Neuronal stem cell (in vitro differentiated cells): ENCODE data around the gene PDCD1.

Source experiments
- DNase-seq: peaks from one replicate; pipeline ENCODE4 v3.0.0-alpha.2; 2013; ENCODE audit warnings: low spot score
- H2AFZ ChIP-seq: one replicate; pipeline ENCODE4 v1.6.1; 2013; ENCODE audit warnings: mild to moderate bottlenecking, low read length, inconsistent platforms
- H2AK5ac ChIP-seq: 2 replicates; pipeline ENCODE4 v1.6.1; 2013; ENCODE audit warnings: low read depth, mild to moderate bottlenecking, inconsistent platforms, low read length, moderate library complexity, mixed read lengths
- H2BK120ac ChIP-seq: 2 replicates; pipeline ENCODE4 v1.6.1; 2013; ENCODE audit warnings: low read depth, mild to moderate bottlenecking, inconsistent platforms, low read length, moderate library complexity, mixed read lengths
- H2BK12ac ChIP-seq: one replicate; pipeline ENCODE4 v1.6.1; 2013; ENCODE audit warnings: low read length, inconsistent platforms
- H2BK15ac ChIP-seq: 2 replicates; pipeline ENCODE4 v1.6.1; 2013; ENCODE audit warnings: mild to moderate bottlenecking, low read length, inconsistent platforms, mixed read lengths
- H2BK5ac ChIP-seq: one replicate; pipeline ENCODE4 v1.6.1; 2013; ENCODE audit warnings: inconsistent platforms, mild to moderate bottlenecking, low read length, moderate library complexity
- H3K14ac ChIP-seq: one replicate; pipeline ENCODE4 v1.6.1; 2013; ENCODE audit warnings: low read length, inconsistent platforms
- H3K18ac ChIP-seq: 2 replicates; pipeline ENCODE4 v1.6.1; 2013; ENCODE audit warnings: low read length, inconsistent platforms
- H3K23ac ChIP-seq: 2 replicates; pipeline ENCODE4 v1.6.1; 2013; ENCODE audit warnings: low read depth, mild to moderate bottlenecking, mixed read lengths, low read length, inconsistent platforms; ENCODE audit not compliant: poor library complexity
- H3K27ac ChIP-seq: replicated peaks from 3 replicates; pipeline ENCODE4 v1.5.1; 2013; ENCODE audit warnings: low read length, inconsistent platforms
- H3K27me3 ChIP-seq, 3 experiments: 2 replicates each; pipeline ENCODE4 v1.6.1; 2013; ENCODE audit warnings: low read length in 3 of 3, mild to moderate bottlenecking in 2 of 3, inconsistent platforms in 1 of 3, low read depth in 1 of 3, mixed read lengths in 1 of 3, moderate library complexity in 1 of 3; ENCODE audit not compliant: control insufficient read depth in 3 of 3, insufficient read depth in 3 of 3
- H3K36me3 ChIP-seq, 2 donors: replicated peaks in 1 of 2; 2 replicates each; pipeline ENCODE4 v1.6.1; 2013; ENCODE audit warnings: low read length in 2 of 2; ENCODE audit not compliant: control insufficient read depth in 2 of 2, insufficient read depth in 2 of 2
- H3K4ac ChIP-seq: 2 replicates; pipeline ENCODE4 v1.6.1; 2013; ENCODE audit warnings: inconsistent platforms, mild to moderate bottlenecking, low read length, moderate library complexity
- H3K4me1 ChIP-seq, 2 donors: 1 replicate in 1 of 2; 2 replicates in 1 of 2; pipeline ENCODE4 v1.6.1; 2013; ENCODE audit warnings: low read length in 2 of 2, low read depth in 1 of 2; ENCODE audit not compliant: control insufficient read depth in 2 of 2, insufficient read depth in 1 of 2
- H3K4me2 ChIP-seq: one replicate; pipeline ENCODE4 v1.6.1; 2013; ENCODE audit warnings: mild to moderate bottlenecking, low read length, inconsistent platforms; ENCODE audit not compliant: insufficient read depth, poor library complexity, severe bottlenecking
- H3K4me3 ChIP-seq, 2 donors: 2 replicates each; pipeline ENCODE4 v1.5.1; 2013; ENCODE audit warnings: low read length in 2 of 2, mild to moderate bottlenecking in 2 of 2, inconsistent platforms in 1 of 2, moderate library complexity in 1 of 2
- H3K79me1 ChIP-seq: one replicate; pipeline ENCODE4 v1.6.1; 2013; ENCODE audit warnings: low read depth, mild to moderate bottlenecking, inconsistent platforms, low read length, moderate library complexity
- H3K9ac ChIP-seq: one replicate; pipeline ENCODE4 v1.6.1; 2013; ENCODE audit warnings: mild to moderate bottlenecking, low read depth, low read length, inconsistent platforms; ENCODE audit not compliant: poor library complexity
- H3K9me3 ChIP-seq, 2 donors: replicated peaks in 1 of 2; 2 replicates each; pipeline versions ENCODE3 to v1.6.1; 2013; ENCODE audit warnings: low read length in 2 of 2, mild to moderate bottlenecking in 2 of 2, inconsistent platforms in 1 of 2, low read depth in 1 of 2, mixed read lengths in 1 of 2, moderate library complexity in 1 of 2; ENCODE audit not compliant: control insufficient read depth in 2 of 2, insufficient read depth in 1 of 2
- H4K8ac ChIP-seq: one replicate; pipeline ENCODE4 v1.6.1; 2013; ENCODE audit warnings: low read depth, mild to moderate bottlenecking, inconsistent platforms, low read length, moderate library complexity
- H4K91ac ChIP-seq: one replicate; pipeline ENCODE4 v1.6.1; 2013; ENCODE audit warnings: low read length, low read depth, mild to moderate bottlenecking, inconsistent platforms; ENCODE audit not compliant: poor library complexity
- WGBS, 2 donors: extraction: QIAGEN DNeasy Blood & Tissue Kit; methylation state at CpG; one replicate each; pipeline ENCODE4 v1.1.7; 2013; ENCODE audit warnings: missing lambda C conversion rate in 2 of 2, mixed read lengths in 1 of 2; ENCODE audit not compliant: insufficient read length in 2 of 2, insufficient replicate concordance in 1 of 2; ENCODE audit errors: extremely low coverage in 2 of 2; 5-methylcytosine and 5-hydroxymethylcytosine counted together

Gene PDCD1

DNA sequence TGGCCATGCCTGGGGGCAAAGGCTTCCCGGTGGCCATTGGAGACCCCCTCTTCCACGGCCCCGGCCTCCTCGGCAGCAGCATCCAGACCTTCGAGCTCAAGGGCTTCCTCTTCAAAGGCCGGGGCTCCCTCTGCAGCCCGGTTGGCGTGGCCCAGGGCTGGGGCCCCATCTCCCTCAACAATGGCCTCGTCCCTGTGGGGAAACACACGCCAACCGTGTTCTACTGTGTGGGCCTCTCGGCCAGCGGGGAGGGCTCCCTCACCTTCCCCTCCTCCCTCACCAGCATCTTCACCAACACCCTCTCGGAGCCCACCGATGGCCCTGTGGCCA is 13.6 kb upstream of the PDCD1 start:
- H2AFZ ChIP-seq, result no peak overlapping the region
- H4K8ac ChIP-seq, result no peak overlapping the region
- no peak for DNase-seq
- no peak overlapping the region for H2BK12ac ChIP-seq
- no peak overlapping the region for H4K91ac ChIP-seq
- H3K4me1 ChIP-seq, result no peaks in the 10 kb centered on the region
- peak overlapping the region; percentile 65 for H3K23ac ChIP-seq
- H3K4me3 ChIP-seq, result no peak overlapping the region
- H3K27ac ChIP-seq, result no peak overlapping the region
- H2BK5ac ChIP-seq, result peak overlapping the region; percentile 6
- no peak overlapping the region for H3K14ac ChIP-seq
- H3K9ac ChIP-seq, result no peak overlapping the region
- peaks cover 0 to 14% (median 0%) of the 10 kb centered on the region in 3 experiments for H3K27me3 ChIP-seq
- no peak overlapping the region for H2BK15ac ChIP-seq
- H3K4ac ChIP-seq, result no peak overlapping the region
- WGBS, 2 donors, result no CpG with 5 or more reads among the region's 15 CpGs
- no peak overlapping the region for H3K4me2 ChIP-seq
- H3K79me1 ChIP-seq, result no peaks in the 10 kb centered on the region
- H3K18ac ChIP-seq, result no peak overlapping the region
- H2AK5ac ChIP-seq, result peak overlapping the region; percentile 61
- H2BK120ac ChIP-seq, result no peak overlapping the region
- peaks cover 0 to 3% of the 10 kb centered on the region in 2 donors for H3K9me3 ChIP-seq
- H3K36me3 ChIP-seq, result no peaks in the 10 kb centered on the region

DNA sequence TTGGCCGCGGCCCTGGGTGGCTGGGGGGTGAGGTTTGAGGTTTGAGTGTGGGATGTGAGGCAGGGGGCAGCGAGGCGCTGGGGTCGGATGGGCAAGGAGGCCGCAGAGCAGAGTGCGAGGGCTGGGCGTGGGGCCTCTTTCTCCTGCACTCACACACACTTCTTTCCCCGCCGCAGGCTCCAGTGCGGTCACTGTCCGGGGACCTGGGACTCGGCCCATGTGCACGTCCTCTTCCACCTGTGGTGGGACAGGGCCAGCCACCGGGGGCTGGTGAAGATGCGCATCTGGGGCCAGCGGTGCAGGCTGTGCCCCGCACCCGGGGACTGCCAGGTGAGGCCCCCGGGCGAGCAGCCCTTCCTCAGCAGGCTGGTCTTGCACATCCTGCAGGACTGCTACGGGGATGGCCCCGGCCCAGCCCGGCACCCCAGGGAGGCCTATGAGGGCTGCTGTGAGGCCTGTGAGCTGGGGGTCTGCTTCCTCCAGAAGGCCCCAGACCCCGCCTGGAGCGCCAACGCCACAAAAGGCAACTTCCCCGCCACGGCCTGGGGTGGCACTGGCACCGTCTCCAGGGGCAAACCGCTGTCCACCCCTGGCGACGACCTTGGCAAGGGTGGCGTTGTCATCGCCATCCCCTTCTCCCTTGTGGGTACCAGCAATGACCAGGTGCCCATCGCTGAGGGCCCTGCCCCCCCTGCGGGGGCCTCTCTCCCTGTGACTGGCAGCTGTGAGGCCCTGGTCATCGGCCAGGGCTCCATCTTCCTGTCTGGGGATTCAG is 13.0 kb upstream of the PDCD1 start:
- peaks cover 0 to 19% (median 0%) of the 10 kb centered on the region in 3 experiments for H3K27me3 ChIP-seq
- no peaks in the 10 kb centered on the region for H3K79me1 ChIP-seq
- peaks cover 0 to 3% of the 10 kb centered on the region in 2 donors for H3K9me3 ChIP-seq
- H2BK120ac ChIP-seq, result no peak overlapping the region
- peak overlapping the region; percentile 6 for H2BK5ac ChIP-seq
- H4K8ac ChIP-seq, result no peak overlapping the region
- H2AK5ac ChIP-seq, result peak overlapping the region; percentile 61
- peak overlapping the region; percentile 63 for H3K14ac ChIP-seq
- H3K4me1 ChIP-seq, result peaks cover 0 to under 1% of the 10 kb centered on the region in 2 donors
- H2AFZ ChIP-seq, result no peak overlapping the region
- peak overlapping the region; percentile 46 for H3K18ac ChIP-seq
- no peak overlapping the region for H2BK15ac ChIP-seq
- H3K4ac ChIP-seq, result no peak overlapping the region
- peak overlapping the region; percentile 16 for H3K9ac ChIP-seq
- no peak overlapping the region for H3K27ac ChIP-seq
- peak overlapping the region; percentile 23 for H3K23ac ChIP-seq
- H3K4me2 ChIP-seq, result no peak overlapping the region
- H3K36me3 ChIP-seq, result no peaks in the 10 kb centered on the region
- WGBS, 2 donors, result no CpG with 5 or more reads among the region's 38 CpGs
- DNase-seq, result no peak
- H3K4me3 ChIP-seq, result peak overlapping the region in 1 of 2 donors; percentile 47
- H2BK12ac ChIP-seq, result peak overlapping the region; percentile 19
- no peak overlapping the region for H4K91ac ChIP-seq

DNA sequence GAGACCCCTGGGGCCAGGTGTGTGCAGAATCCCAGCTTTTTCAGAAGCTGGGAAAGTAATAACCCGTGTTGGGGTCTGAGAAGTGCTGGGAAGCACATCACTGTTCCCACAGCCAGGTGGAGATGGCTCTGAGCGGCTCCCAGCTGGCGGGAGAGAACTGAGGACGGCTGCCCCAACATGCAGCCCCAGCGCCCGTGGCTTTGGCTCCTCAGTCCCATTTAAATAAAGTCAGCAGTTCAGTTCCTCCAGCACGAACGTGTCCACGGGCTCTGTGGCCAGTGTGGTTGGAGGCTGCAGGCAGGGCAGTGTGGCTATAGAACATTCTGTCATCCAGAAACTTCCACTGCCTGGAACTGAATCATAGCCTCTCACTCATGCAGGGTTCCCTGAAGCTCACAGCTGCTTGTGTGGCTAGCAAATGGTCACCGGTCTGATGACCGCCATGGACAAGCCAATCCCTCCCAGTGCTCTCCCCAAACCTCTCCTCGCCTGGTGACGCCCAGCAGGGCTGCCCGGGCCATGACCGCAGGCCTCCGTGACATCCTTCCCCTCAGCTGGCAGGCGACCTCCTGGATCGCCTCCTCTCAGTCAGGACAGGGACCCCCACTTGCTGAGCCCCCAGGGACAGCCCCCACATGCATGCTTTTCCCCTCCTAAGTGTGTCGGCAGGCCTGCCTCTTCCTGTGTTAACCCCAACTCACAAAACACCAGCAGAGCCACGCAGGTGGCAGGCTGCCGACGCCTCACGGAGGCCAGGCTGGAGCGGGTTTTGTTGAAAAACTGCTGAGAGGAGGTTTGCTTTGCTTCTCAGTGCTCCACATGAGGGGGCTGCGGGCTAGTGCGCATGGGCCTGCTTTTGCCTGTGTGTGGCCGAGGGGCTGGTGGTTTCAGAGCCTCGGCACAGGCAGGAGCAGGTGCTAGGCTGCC is 12.2 kb upstream of the PDCD1 start:
- peaks cover 0 to 4% of the 10 kb centered on the region in 2 donors for H3K9me3 ChIP-seq
- peak overlapping the region; percentile 63 for H3K14ac ChIP-seq
- H4K8ac ChIP-seq, result no peak overlapping the region
- peak overlapping the region in 1 of 2 donors; percentile 47 for H3K4me3 ChIP-seq
- peaks cover 0 to 26% (median 2%) of the 10 kb centered on the region in 3 experiments for H3K27me3 ChIP-seq
- H3K4me1 ChIP-seq, result peaks cover 0 to 4% of the 10 kb centered on the region in 2 donors
- H2BK12ac ChIP-seq, result no peak overlapping the region
- H3K36me3 ChIP-seq, result no peaks in the 10 kb centered on the region
- H3K9ac ChIP-seq, result peak overlapping the region; percentile 16
- no peak overlapping the region for H3K4me2 ChIP-seq
- peak overlapping the region; percentile 30 for H2BK15ac ChIP-seq
- H3K18ac ChIP-seq, result no peak overlapping the region
- H3K23ac ChIP-seq, result no peak overlapping the region
- H2AK5ac ChIP-seq, result peak overlapping the region; percentile 40
- H2AFZ ChIP-seq, result no peak overlapping the region
- H4K91ac ChIP-seq, result no peak overlapping the region
- H3K79me1 ChIP-seq, result peaks cover 2% of the 10 kb centered on the region
- no peak for DNase-seq
- no peak overlapping the region for H3K4ac ChIP-seq
- no peak overlapping the region for H2BK120ac ChIP-seq
- no peak overlapping the region for H3K27ac ChIP-seq
- H2BK5ac ChIP-seq, result peak overlapping the region; percentile 48
- WGBS, 2 donors, result no CpG with 5 or more reads among the region's 28 CpGs

DNA sequence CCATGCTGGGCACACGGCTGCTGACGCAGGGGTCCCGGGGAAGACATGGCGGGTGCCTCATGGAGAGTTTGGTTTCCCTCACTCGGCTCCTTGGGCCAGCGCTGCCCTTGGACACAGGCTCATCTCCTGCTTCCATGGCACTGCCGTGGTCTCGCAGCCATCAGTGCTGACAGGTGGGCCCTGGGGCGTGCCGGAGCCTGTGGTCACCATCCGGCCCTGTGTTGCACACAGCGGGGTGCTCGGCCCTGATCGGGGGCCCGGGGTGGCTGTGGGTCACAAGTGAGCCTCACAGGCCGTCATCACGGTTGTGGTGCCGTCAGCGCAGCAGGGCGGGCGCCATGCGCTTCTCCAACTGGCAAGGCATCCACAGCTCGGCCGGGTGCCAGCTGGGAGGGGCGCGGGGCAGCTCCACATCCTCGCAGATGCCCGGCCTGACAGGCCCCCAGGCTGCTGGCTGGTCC is 11.4 kb upstream of the PDCD1 start:
- peak overlapping the region; percentile 48 for H2BK5ac ChIP-seq
- WGBS, 2 donors, result no CpG with 5 or more reads among the region's 28 CpGs
- no peak overlapping the region for H4K91ac ChIP-seq
- H3K9me3 ChIP-seq, result peaks cover 0 to 11% of the 10 kb centered on the region in 2 donors
- H2AK5ac ChIP-seq, result no peak overlapping the region
- H3K4ac ChIP-seq, result no peak overlapping the region
- H2AFZ ChIP-seq, result no peak overlapping the region
- H3K79me1 ChIP-seq, result peaks cover 8% of the 10 kb centered on the region
- no peak overlapping the region for H3K4me2 ChIP-seq
- H4K8ac ChIP-seq, result no peak overlapping the region
- peaks cover 0 to 4% of the 10 kb centered on the region in 2 donors for H3K36me3 ChIP-seq
- H3K27ac ChIP-seq, result no peak overlapping the region
- H3K4me1 ChIP-seq, result peaks cover 0 to 11% of the 10 kb centered on the region in 2 donors
- H2BK120ac ChIP-seq, result no peak overlapping the region
- no peak overlapping the region for H3K4me3 ChIP-seq
- H3K18ac ChIP-seq, result no peak overlapping the region
- no peak overlapping the region for H3K14ac ChIP-seq
- H2BK15ac ChIP-seq, result peak overlapping the region; percentile 56
- peak overlapping the region; percentile 44 for H3K23ac ChIP-seq
- no peak for DNase-seq
- H3K27me3 ChIP-seq, result peaks cover 0 to 29% (median 9%) of the 10 kb centered on the region in 3 experiments
- no peak overlapping the region for H2BK12ac ChIP-seq
- no peak overlapping the region for H3K9ac ChIP-seq
